HCT116 (cell line): Measurements from ENCODE around the gene TRPM3. TPM values are rescaled to one million over a fixed set of nuclear protein-coding genes. Genes with fewer than 3 reads are reported as not detected.
"Not testable (repeated sequence)": the region's sequence is repeated elsewhere in the genome, so short reads cannot be mapped to it uniquely, and the experiment has no call there.

Source experiments
- ATAC-seq: fragments of 200-7000 bp; cut with Tn5 transposase; 2 replicates; pipeline ENCODE4 v1.9.1; 2020; ENCODE audit warnings: mild to moderate bottlenecking, moderate library complexity
- BruUV-seq: library from RNA; stranded (reverse); fragments of 400-500 nt; replicated peaks from 2 replicates; lab custom pipeline; 2021; lab: Mats Ljungman, UMichigan
- CTCF ChIA-PET: fragments of 300-600 bp; sonication (Branson Sonifier 250); formaldehyde crosslinking; loops from one replicate; lab custom pipeline; 2021; ENCODE audit warnings: antibody characterized with exemption; lab: Charles Lee
- POLR2A ChIA-PET: fragments of 300-600, 350-600 bp; sonication (Branson Sonifier 250); formaldehyde crosslinking; loops from one replicate; lab custom pipeline; 2021; ENCODE audit warnings: antibody characterized with exemption; lab: Charles Lee
- RAD21 ChIA-PET, 2 experiments: fragments of 300-600 bp; sonication (Branson Sonifier 250); formaldehyde crosslinking; loops; one replicate each; lab custom pipeline; 2023; ENCODE audit warnings: low total read pairs in 2 of 2; ENCODE audit not compliant: uncharacterized antibody in 2 of 2, unreplicated experiment in 2 of 2, low non-redundant PET in 1 of 2; lab: Charles Lee
- DNase-seq: peaks from one replicate; pipeline ENCODE4 v3.0.0-alpha.2; 2010; ENCODE audit warnings: low read depth, low spot score
- H2AFZ ChIP-seq: fragments of 200-600 bp; shearing (Covaris generic), sonication (generic); 2 replicates; pipeline ENCODE4 v1.6.1; 2017; ENCODE audit warnings: low read depth, mixed run types, mixed read lengths, antibody characterized with exemption, low read length; ENCODE audit not compliant: poor library complexity, severe bottlenecking
- H3K27ac ChIP-seq: 2 replicates; pipeline ENCODE4 v1.5.1; 2012; ENCODE audit warnings: low read depth, low read length
- H3K27me3 ChIP-seq: fragments of 200-600 bp; sonication (generic); 2 replicates; pipeline ENCODE4 v1.6.1; 2016; ENCODE audit warnings: mixed run types, low read length, mixed read lengths; ENCODE audit not compliant: insufficient read depth
- H3K36me3 ChIP-seq, 2 experiments: fragments of 200-500 bp in 1 of 2; fragments of 200-600 bp in 1 of 2; sonication (Bioruptor generic) in 1 of 2; sonication (generic) in 1 of 2; 2 replicates each; pipeline versions ENCODE4 v1.5.1 to v1.6.1; 2014 to 2016; ENCODE audit warnings: low read length in 2 of 2, inconsistent platforms in 1 of 2, mixed read lengths in 1 of 2, mixed run types in 1 of 2; ENCODE audit not compliant: insufficient read depth in 2 of 2, control insufficient read depth in 1 of 2
- H3K4me1 ChIP-seq, 2 experiments: fragments of 200-600 bp in 1 of 2; sonication (generic) in 1 of 2; 2 replicates each; pipeline versions ENCODE4 v1.5.1 to v1.6.1; 2012 to 2017; ENCODE audit warnings: low read length in 2 of 2, inconsistent platforms in 1 of 2, mild to moderate bottlenecking in 1 of 2, mixed read lengths in 1 of 2, mixed run types in 1 of 2, moderate library complexity in 1 of 2; ENCODE audit not compliant: insufficient read depth in 2 of 2, control insufficient read depth in 1 of 2
- H3K4me2 ChIP-seq: fragments of 200-600 bp; sonication (generic); 2 replicates; pipeline ENCODE4 v1.6.1; 2017; ENCODE audit warnings: mixed run types, low read length, mixed read lengths
- H3K4me3 ChIP-seq, 2 experiments: fragments of 200-600 bp in 1 of 2; sonication (generic) in 1 of 2; replicated peaks in 1 of 2; 2 replicates each; pipeline ENCODE4 v1.5.1; 2011 to 2016; ENCODE audit warnings: low read length in 2 of 2, control low read depth in 1 of 2, low read depth in 1 of 2, mild to moderate bottlenecking in 1 of 2, mixed read lengths in 1 of 2, mixed run types in 1 of 2
- H3K79me2 ChIP-seq: fragments of 200-600 bp; sonication (generic); 2 replicates; pipeline ENCODE4 v1.6.1; 2017; ENCODE audit warnings: mild to moderate bottlenecking, mixed run types, low read length, moderate library complexity, mixed read lengths; ENCODE audit not compliant: insufficient read depth
- H3K9ac ChIP-seq: fragments of 200-600 bp; sonication (generic); 2 replicates; pipeline ENCODE4 v1.6.1; 2016; ENCODE audit warnings: low read length, mixed read lengths
- H3K9me2 ChIP-seq: fragments of 200-600 bp; sonication (generic), shearing (Covaris generic); 2 replicates; pipeline ENCODE4 v1.6.1; 2017; ENCODE audit warnings: mixed run types, mild to moderate bottlenecking, moderate library complexity; ENCODE audit not compliant: insufficient read depth
- H3K9me3 ChIP-seq, 2 experiments: fragments of 200-500 bp in 1 of 2; fragments of 200-600 bp in 1 of 2; sonication (Bioruptor generic) in 1 of 2; sonication (generic) in 1 of 2; 2 replicates each; pipeline ENCODE4 v1.6.1; 2014 to 2017; ENCODE audit warnings: low read length in 2 of 2, mixed read lengths in 2 of 2, inconsistent platforms in 1 of 2, low read depth in 1 of 2, mild to moderate bottlenecking in 1 of 2, mixed run types in 1 of 2, moderate library complexity in 1 of 2; ENCODE audit not compliant: control insufficient read depth in 1 of 2, insufficient read depth in 1 of 2
- H4K20me1 ChIP-seq: fragments of 200-600 bp; sonication (generic), shearing (Covaris generic); 2 replicates; pipeline ENCODE4 v1.6.1; 2017; ENCODE audit warnings: mixed run types, mild to moderate bottlenecking, moderate library complexity; ENCODE audit not compliant: insufficient read depth
- EZH2 ChIP-seq: fragments of 200-600 bp; sonication (generic); IDR thresholded peaks from 2 replicates; pipeline ENCODE4 v1.6.1; 2017; ENCODE audit warnings: antibody characterized with exemption, mixed run types
- POLR2AphosphoS5 ChIP-seq: IDR thresholded peaks from 2 replicates; pipeline ENCODE4 v1.6.1; 2011; ENCODE audit warnings: mild to moderate bottlenecking, low read depth, low read length, moderate library complexity
- RAD21 ChIP-seq: IDR thresholded peaks from 2 replicates; pipeline ENCODE4 v1.6.1; 2012; ENCODE audit warnings: low read depth, mild to moderate bottlenecking
- SRF ChIP-seq: IDR thresholded peaks from 2 replicates; pipeline ENCODE4 v1.6.1; 2012; ENCODE audit warnings: low read depth
- TCF7L2 ChIP-seq: IDR thresholded peaks from 2 replicates; pipeline ENCODE4 v1.7.0; 2011; ENCODE audit warnings: borderline replicate concordance, inconsistent platforms; ENCODE audit not compliant: insufficient read depth, insufficient read length; ENCODE audit errors: extremely low read depth
- ZFX ChIP-seq: fragments of 450-650 bp; IDR thresholded peaks from 2 replicates; pipeline ENCODE4 v1.6.1; 2017
- intact Hi-C: fragments of 100-400 bp; cut with micrococcal nuclease; formaldehyde crosslinking; loops from 2 replicates; pipeline ENCODE4 v1.10.0; 2022
- total RNA-seq: library from RNA; stranded (reverse); gene quantifications from one replicate; pipeline ENCODE4 v1.2.1, GENCODE V29; 2021; ENCODE audit not compliant: unreplicated experiment
- TF ChIP-seq, protein P1 (sequence below): IDR thresholded peaks from 2 replicates; pipeline ENCODE4 v1.6.1; 2011; ENCODE audit warnings: mild to moderate bottlenecking, low read length, moderate library complexity; ENCODE audit not compliant: insufficient replicate concordance; ENCODE audit errors: extremely low read depth
- TF ChIP-seq, protein P2 (sequence below): IDR thresholded peaks from 2 replicates; pipeline ENCODE4 v1.6.1; 2012
- TF ChIP-seq, protein P3 (sequence below), 3 experiments: fragments of 200-600 bp in 1 of 3; sonication (generic) in 1 of 3; IDR thresholded peaks in 2 of 3; conservative IDR thresholded peaks in 1 of 3; 2 replicates each; pipeline ENCODE4 v1.5.1; 2012 to 2017; ENCODE audit warnings: low read depth in 2 of 3, low read length in 2 of 3, antibody characterized with exemption in 1 of 3, borderline replicate concordance in 1 of 3, control low read depth in 1 of 3, mild to moderate bottlenecking in 1 of 3, mixed read lengths in 1 of 3, mixed run types in 1 of 3, moderate library complexity in 1 of 3; ENCODE audit not compliant: insufficient read depth in 1 of 3
- TF ChIP-seq, protein P4 (sequence below): IDR thresholded peaks from 2 replicates; pipeline ENCODE4 v1.6.1; 2012; ENCODE audit warnings: low read depth

The TRPM3 gene
- total RNA-seq, 1 experiment from 2014 or later = not detected

DNA sequence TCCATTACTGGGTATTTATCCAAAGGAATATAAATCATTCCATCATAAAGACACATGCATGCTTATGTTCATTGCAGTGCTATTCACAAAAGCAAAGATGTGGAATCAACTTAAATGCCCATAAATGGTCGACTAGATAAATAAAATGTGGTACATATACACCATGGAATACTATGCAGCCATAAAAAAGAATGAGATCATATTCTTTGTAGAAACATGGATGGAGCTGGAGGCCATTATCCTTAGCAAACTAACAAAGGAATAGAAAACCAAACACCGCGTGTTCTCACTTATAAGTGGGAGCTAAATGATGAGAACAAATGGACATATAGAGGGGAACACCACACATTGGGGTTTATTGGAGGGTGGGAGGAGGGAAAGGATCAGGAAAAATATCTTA is 155.0 kb downstream of the TRPM3 start:
- H3K36me3 ChIP-seq, H3K9me2 ChIP-seq, BruUV-seq, H3K9ac ChIP-seq, RAD21 ChIA-PET, H3K4me1 ChIP-seq, H3K4me2 ChIP-seq, DNase-seq, ATAC-seq, H2AFZ ChIP-seq, H3K27ac ChIP-seq, H3K79me2 ChIP-seq, intact Hi-C loops, POLR2A ChIA-PET, H3K4me3 ChIP-seq, CTCF ChIA-PET, H4K20me1 ChIP-seq, H3K9me3 ChIP-seq: not testable (repeated sequence)
- peaks cover 24% of the 10 kb centered on the region; the same call in 1 of the 2 replicates for H3K27me3 ChIP-seq

DNA sequence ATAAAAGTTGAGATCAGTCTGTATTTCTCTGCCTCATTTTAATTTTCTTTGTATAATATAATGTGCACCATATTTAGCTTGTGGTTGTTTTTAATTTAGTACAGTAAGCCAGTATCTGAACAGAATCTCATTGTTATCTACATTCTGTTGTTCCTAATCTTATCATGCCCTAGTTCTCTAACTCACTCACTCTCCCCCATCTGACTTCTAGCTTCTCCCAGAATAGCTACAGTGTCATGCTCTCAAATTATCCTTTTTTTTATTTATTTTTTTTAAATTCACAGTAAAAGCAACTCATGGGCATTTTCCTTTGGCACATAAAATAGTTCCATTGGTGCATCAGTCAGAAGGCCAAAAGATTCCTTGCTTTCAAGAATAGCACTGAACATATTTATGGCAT is 156.6 kb downstream of the TRPM3 start:
- Histone ChIP-seq H2AFZ (no peak overlapping the region), H3K79me2 (no peaks in the 10 kb centered on the region), H3K4me2 (no peak overlapping the region), H3K4me1 (no peaks in the 10 kb centered on the region), H3K9me2 (no peaks in the 10 kb centered on the region), H3K27me3 (peaks cover 20% of the 10 kb centered on the region; the same call in 1 of the 2 replicates), H3K36me3 (no peaks in the 10 kb centered on the region), H3K9ac (no peak overlapping the region), H3K27ac (no peak overlapping the region), H3K9me3 (no peaks in the 10 kb centered on the region), H4K20me1 (no peaks in the 10 kb centered on the region), H3K4me3 (no peak overlapping the region)
- intact Hi-C loops = no loop called here
- DNase-seq (no peak), ATAC-seq (no peak)
- TF ChIP-seq RAD21 (no peak), SRF (no peak), TCF7L2 (no peak), POLR2AphosphoS5 (no peak), EZH2 (no peak), ZFX (no peak)
- TF ChIP-seq, protein P1, sequence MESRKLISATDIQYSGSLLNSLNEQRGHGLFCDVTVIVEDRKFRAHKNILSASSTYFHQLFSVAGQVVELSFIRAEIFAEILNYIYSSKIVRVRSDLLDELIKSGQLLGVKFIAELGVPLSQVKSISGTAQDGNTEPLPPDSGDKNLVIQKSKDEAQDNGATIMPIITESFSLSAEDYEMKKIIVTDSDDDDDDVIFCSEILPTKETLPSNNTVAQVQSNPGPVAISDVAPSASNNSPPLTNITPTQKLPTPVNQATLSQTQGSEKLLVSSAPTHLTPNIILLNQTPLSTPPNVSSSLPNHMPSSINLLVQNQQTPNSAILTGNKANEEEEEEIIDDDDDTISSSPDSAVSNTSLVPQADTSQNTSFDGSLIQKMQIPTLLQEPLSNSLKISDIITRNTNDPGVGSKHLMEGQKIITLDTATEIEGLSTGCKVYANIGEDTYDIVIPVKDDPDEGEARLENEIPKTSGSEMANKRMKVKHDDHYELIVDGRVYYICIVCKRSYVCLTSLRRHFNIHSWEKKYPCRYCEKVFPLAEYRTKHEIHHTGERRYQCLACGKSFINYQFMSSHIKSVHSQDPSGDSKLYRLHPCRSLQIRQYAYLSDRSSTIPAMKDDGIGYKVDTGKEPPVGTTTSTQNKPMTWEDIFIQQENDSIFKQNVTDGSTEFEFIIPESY = no peak
- TF ChIP-seq, protein P2, sequence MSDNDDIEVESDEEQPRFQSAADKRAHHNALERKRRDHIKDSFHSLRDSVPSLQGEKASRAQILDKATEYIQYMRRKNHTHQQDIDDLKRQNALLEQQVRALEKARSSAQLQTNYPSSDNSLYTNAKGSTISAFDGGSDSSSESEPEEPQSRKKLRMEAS = no peak
- TF ChIP-seq, protein P3, sequence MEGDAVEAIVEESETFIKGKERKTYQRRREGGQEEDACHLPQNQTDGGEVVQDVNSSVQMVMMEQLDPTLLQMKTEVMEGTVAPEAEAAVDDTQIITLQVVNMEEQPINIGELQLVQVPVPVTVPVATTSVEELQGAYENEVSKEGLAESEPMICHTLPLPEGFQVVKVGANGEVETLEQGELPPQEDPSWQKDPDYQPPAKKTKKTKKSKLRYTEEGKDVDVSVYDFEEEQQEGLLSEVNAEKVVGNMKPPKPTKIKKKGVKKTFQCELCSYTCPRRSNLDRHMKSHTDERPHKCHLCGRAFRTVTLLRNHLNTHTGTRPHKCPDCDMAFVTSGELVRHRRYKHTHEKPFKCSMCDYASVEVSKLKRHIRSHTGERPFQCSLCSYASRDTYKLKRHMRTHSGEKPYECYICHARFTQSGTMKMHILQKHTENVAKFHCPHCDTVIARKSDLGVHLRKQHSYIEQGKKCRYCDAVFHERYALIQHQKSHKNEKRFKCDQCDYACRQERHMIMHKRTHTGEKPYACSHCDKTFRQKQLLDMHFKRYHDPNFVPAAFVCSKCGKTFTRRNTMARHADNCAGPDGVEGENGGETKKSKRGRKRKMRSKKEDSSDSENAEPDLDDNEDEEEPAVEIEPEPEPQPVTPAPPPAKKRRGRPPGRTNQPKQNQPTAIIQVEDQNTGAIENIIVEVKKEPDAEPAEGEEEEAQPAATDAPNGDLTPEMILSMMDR (IDR thresholded peaks at IDR 0.05 in 2 of 3, conservative IDR thresholded peaks at IDR 0.05 in 1 of 3; ENCODE audit: borderline replicate concordance in 1 of 3, insufficient read depth in 1 of 3, low read depth in 2 of 3, low read length in 2 of 3) = no peak
- TF ChIP-seq, protein P4, sequence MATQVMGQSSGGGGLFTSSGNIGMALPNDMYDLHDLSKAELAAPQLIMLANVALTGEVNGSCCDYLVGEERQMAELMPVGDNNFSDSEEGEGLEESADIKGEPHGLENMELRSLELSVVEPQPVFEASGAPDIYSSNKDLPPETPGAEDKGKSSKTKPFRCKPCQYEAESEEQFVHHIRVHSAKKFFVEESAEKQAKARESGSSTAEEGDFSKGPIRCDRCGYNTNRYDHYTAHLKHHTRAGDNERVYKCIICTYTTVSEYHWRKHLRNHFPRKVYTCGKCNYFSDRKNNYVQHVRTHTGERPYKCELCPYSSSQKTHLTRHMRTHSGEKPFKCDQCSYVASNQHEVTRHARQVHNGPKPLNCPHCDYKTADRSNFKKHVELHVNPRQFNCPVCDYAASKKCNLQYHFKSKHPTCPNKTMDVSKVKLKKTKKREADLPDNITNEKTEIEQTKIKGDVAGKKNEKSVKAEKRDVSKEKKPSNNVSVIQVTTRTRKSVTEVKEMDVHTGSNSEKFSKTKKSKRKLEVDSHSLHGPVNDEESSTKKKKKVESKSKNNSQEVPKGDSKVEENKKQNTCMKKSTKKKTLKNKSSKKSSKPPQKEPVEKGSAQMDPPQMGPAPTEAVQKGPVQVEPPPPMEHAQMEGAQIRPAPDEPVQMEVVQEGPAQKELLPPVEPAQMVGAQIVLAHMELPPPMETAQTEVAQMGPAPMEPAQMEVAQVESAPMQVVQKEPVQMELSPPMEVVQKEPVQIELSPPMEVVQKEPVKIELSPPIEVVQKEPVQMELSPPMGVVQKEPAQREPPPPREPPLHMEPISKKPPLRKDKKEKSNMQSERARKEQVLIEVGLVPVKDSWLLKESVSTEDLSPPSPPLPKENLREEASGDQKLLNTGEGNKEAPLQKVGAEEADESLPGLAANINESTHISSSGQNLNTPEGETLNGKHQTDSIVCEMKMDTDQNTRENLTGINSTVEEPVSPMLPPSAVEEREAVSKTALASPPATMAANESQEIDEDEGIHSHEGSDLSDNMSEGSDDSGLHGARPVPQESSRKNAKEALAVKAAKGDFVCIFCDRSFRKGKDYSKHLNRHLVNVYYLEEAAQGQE = no peak
- RAD21 ChIA-PET = no interaction called here
- CTCF ChIA-PET = no interaction called here
- no TSS peak for BruUV-seq
- POLR2A ChIA-PET = no interaction called here
